ENCODE results near the gene ZSCAN9.
A peak's percentile ranks its signal among the peaks of the same experiment; 100 is the strongest.

ZSCAN9 gene

DNA sequence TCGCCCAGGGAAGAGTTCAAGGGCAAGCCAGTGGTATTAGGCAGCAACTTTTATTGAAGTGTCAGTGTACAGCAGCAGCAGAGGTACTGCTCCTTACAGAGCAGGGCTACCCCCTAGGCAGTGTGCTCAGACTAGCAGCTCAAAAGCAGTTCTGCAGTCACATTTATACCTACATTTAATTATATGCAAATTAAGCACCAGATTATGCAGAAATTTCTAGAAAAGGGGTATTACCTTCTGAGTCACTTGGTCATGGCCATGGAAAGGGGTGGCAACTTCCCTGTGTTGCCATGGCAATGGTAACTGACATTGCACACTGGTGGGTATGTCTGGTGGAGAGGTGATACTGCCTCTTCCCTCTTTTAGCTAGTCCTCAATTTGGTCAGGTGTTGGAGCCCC is 29.0 kb downstream of the ZSCAN9 start:
- Histone ChIP-seq H3K9ac (ENCODE audit: low read length) (no peak overlapping the region), H3F3A (ENCODE audit: insufficient read depth, low read length) (no peaks in the 10 kb centered on the region), H3K27me3 (replicated peaks; ENCODE audit: insufficient read depth, low read length) (no peaks in the 10 kb centered on the region), H3K9me2 (replicated peaks; ENCODE audit: insufficient read depth, low read length) (no peaks in the 10 kb centered on the region), H4K20me1 (ENCODE audit: insufficient read depth, low read length) (no peaks in the 10 kb centered on the region), H3K4me3 (ENCODE audit: low read length) (no peak overlapping the region), H3K4me2 (ENCODE audit: low read depth, low read length) (no peak overlapping the region), H3K27ac (ENCODE audit: low read length) (no peak overlapping the region), H3K4me1 (ENCODE audit: low read length) (peaks cover 12% of the 10 kb centered on the region), H3K79me2 (ENCODE audit: low read length) (0 out of 2 replicates have a peak, but pooled peaks cover 5% of the 10 kb centered on the region), H3K9me3 (replicated peaks; ENCODE audit: insufficient read depth, low read length) (no peaks in the 10 kb centered on the region), H2AFZ (ENCODE audit: low read length) (no peak overlapping the region), H3K36me3 (replicated peaks; ENCODE audit: insufficient read depth, low read length) (no peaks in the 10 kb centered on the region; the same call in 1 of the 2 replicates)
- no peak for DNase-seq
- TF ChIP-seq, protein P1, sequence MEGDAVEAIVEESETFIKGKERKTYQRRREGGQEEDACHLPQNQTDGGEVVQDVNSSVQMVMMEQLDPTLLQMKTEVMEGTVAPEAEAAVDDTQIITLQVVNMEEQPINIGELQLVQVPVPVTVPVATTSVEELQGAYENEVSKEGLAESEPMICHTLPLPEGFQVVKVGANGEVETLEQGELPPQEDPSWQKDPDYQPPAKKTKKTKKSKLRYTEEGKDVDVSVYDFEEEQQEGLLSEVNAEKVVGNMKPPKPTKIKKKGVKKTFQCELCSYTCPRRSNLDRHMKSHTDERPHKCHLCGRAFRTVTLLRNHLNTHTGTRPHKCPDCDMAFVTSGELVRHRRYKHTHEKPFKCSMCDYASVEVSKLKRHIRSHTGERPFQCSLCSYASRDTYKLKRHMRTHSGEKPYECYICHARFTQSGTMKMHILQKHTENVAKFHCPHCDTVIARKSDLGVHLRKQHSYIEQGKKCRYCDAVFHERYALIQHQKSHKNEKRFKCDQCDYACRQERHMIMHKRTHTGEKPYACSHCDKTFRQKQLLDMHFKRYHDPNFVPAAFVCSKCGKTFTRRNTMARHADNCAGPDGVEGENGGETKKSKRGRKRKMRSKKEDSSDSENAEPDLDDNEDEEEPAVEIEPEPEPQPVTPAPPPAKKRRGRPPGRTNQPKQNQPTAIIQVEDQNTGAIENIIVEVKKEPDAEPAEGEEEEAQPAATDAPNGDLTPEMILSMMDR (IDR thresholded peaks at IDR 0.05; ENCODE audit: low read length), result no peak
- TF ChIP-seq EZH2 (optimal IDR thresholded peaks at IDR 0.05; ENCODE audit: low read depth, low read length), result no peak
- TF ChIP-seq EZH2phosphoT487 (IDR thresholded peaks at IDR 0.05; ENCODE audit: low read length), result no peak

DNA sequence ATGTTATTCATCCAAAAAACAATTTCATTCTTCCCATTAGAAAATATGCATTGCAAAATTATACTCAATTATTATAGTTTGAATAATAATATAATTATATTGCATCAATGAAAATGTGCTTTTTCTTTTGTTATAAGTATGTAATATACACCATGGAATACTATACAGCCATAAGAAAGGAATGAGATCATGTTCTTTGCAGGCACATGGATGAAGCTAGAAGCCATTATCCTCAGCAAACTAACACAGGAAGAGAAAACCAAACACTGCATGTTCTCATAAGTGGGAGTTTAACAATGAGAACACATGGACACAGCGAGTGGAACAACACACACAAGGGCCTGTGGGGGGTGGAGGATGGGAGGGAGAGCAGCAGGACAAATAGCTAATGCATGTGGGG is 32.0 kb downstream of the ZSCAN9 start:
- H3K79me2 ChIP-seq (ENCODE audit: low read length), result 0 out of 2 replicates have a peak, but pooled peaks cover under 1% of the 10 kb centered on the region
- H3K9me3 ChIP-seq (replicated peaks; ENCODE audit: insufficient read depth, low read length), result no peaks in the 10 kb centered on the region
- H3K4me2 ChIP-seq (ENCODE audit: low read depth, low read length), result no peak overlapping the region
- no peak overlapping the region for H3K4me3 ChIP-seq (ENCODE audit: low read length)
- no peaks in the 10 kb centered on the region for H3K27me3 ChIP-seq (replicated peaks; ENCODE audit: insufficient read depth, low read length)
- H3K36me3 ChIP-seq (replicated peaks; ENCODE audit: insufficient read depth, low read length), result no peaks in the 10 kb centered on the region
- H2AFZ ChIP-seq (ENCODE audit: low read length), result no peak overlapping the region
- DNase-seq, result no peak
- H3K4me1 ChIP-seq (ENCODE audit: low read length), result peaks cover 7% of the 10 kb centered on the region
- H3K27ac ChIP-seq (ENCODE audit: low read length), result no peak overlapping the region
- no peak overlapping the region for H3K9ac ChIP-seq (ENCODE audit: low read length)
- H3K9me2 ChIP-seq (replicated peaks; ENCODE audit: insufficient read depth, low read length), result no peaks in the 10 kb centered on the region
- TF ChIP-seq EZH2 (optimal IDR thresholded peaks at IDR 0.05; ENCODE audit: low read depth, low read length) (no peak), EZH2phosphoT487 (IDR thresholded peaks at IDR 0.05; ENCODE audit: low read length) (no peak)
- TF ChIP-seq, protein P1 (IDR thresholded peaks at IDR 0.05; ENCODE audit: low read length), result no peak
- H4K20me1 ChIP-seq (ENCODE audit: insufficient read depth, low read length), result no peaks in the 10 kb centered on the region
- no peaks in the 10 kb centered on the region for H3F3A ChIP-seq (ENCODE audit: insufficient read depth, low read length)

DNA sequence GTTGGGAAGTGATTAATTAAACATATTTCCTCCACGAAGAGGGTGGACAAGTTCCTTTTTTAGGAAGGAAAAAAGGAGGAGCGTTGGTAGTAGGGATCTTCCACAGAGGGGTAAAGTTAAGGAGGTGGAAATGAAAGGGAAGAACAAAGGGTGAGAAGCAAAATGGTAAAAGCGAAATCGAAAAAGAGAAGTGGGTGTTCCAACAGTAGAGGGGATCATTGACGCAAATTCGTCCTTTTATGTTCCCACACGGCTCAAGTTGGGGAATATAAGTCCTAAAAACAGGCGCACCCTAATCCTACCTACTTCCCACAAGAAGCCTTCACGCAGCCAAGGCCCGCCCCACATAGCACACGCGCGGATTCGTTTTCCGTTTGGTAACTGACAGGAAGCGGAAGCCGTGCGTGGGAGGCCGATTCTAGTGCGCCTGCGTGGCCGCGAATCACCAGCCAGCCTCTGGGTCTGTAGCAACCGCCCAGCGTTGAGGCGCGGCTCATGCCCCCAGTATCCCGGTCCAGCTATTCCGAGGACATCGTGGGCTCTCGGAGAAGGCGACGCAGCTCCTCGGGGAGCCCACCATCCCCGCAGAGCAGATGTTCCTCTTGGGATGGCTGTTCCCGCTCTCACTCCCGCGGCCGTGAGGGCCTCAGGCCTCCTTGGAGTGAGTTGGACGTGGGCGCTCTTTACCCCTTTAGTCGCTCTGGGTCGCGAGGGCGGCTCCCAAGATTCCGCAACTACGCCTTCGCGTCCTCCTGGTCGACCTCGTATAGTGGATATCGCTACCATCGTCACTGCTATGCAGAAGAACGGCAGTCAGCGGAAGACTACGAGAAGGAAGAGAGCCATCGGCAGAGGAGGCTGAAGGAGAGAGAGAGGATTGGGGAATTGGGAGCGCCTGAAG is 34.1 kb downstream of the ZSCAN9 start, which contains the start of gene NKAPL:
TSS of gene NKAPL (plus strand) at position 421 of the 901 bp plus-strand sequence. CDS start at position 496, 75 bp downstream.
- TF ChIP-seq EZH2phosphoT487 (IDR thresholded peaks at IDR 0.05; ENCODE audit: low read length), result no peak
- TF ChIP-seq EZH2 (optimal IDR thresholded peaks at IDR 0.05; ENCODE audit: low read depth, low read length), result no peak
- TF ChIP-seq, protein P1 (IDR thresholded peaks at IDR 0.05; ENCODE audit: low read length), result no peak
- no peaks in the 10 kb centered on the region for H3K9me3 ChIP-seq (replicated peaks; ENCODE audit: insufficient read depth, low read length)
- H3K36me3 ChIP-seq (replicated peaks; ENCODE audit: insufficient read depth, low read length), result no peaks in the 10 kb centered on the region
- no peaks in the 10 kb centered on the region for H3K27me3 ChIP-seq (replicated peaks; ENCODE audit: insufficient read depth, low read length)
- peak within 1 kb of the TSS; percentile 45 for H2AFZ ChIP-seq (ENCODE audit: low read length)
- no peaks in the 10 kb centered on the region for H4K20me1 ChIP-seq (ENCODE audit: insufficient read depth, low read length)
- H3K9me2 ChIP-seq (replicated peaks; ENCODE audit: insufficient read depth, low read length), result no peaks in the 10 kb centered on the region
- peak within 1 kb of the TSS; percentile 38 for H3K4me2 ChIP-seq (ENCODE audit: low read depth, low read length)
- peak; percentile 19 for DNase-seq
- no peak within 1 kb of the TSS for H3K27ac ChIP-seq (ENCODE audit: low read length)
- no peaks in the 10 kb centered on the region for H3K4me1 ChIP-seq (ENCODE audit: low read length)
- no peaks in the 10 kb centered on the region for H3F3A ChIP-seq (ENCODE audit: insufficient read depth, low read length)
- H3K9ac ChIP-seq (ENCODE audit: low read length), result no peak within 1 kb of the TSS
- H3K79me2 ChIP-seq (ENCODE audit: low read length), result no peaks in the 10 kb centered on the region
- peak within 1 kb of the TSS; percentile 53 for H3K4me3 ChIP-seq (ENCODE audit: low read length)
